ENCODE results near the gene RXFP3.
"Not testable (repeated sequence)": the region's sequence is repeated elsewhere in the genome, so short reads cannot be mapped to it uniquely, and the experiment has no call there.

RXFP3 gene

GRCh38 chr5:33903118-33903517 lies 33.1 kb upstream of the RXFP3 start:
- TF ChIP-seq CSRNP3 (CRISPR knock-in tag; IDR thresholded peaks at IDR 0.05) (no peak), ZFP3 (CRISPR knock-in tag; IDR thresholded peaks at IDR 0.05) (no peak), SNAI2 (CRISPR knock-in tag; IDR thresholded peaks at IDR 0.05) (no peak), ISL1 (CRISPR knock-in tag; IDR thresholded peaks at IDR 0.05) (no peak), BACH2 (CRISPR knock-in tag; IDR thresholded peaks at IDR 0.05; ENCODE audit: borderline replicate concordance) (no peak), ZNF565 (CRISPR knock-in tag; conservative IDR thresholded peaks at IDR 0.05; ENCODE audit: low read depth) (no peak), RARB (CRISPR knock-in tag; IDR thresholded peaks at IDR 0.05) (no peak), TSHZ2 (CRISPR knock-in tag; IDR thresholded peaks at IDR 0.05) (no peak), ESRRG (CRISPR knock-in tag; IDR thresholded peaks at IDR 0.05) (no peak), CREB5 (CRISPR knock-in tag; IDR thresholded peaks at IDR 0.05; ENCODE audit: low read depth) (no peak), POU6F1 (CRISPR knock-in tag; IDR thresholded peaks at IDR 0.05; ENCODE audit: borderline replicate concordance, low read depth) (no peak), PATZ1 (CRISPR knock-in tag; IDR thresholded peaks at IDR 0.05; ENCODE audit: borderline replicate concordance) (no peak), PPARA (CRISPR knock-in tag; IDR thresholded peaks at IDR 0.05; ENCODE audit: borderline replicate concordance) (no peak), TCF4 (CRISPR knock-in tag; IDR thresholded peaks at IDR 0.05; ENCODE audit: borderline replicate concordance) (no peak), ZNF8 (CRISPR knock-in tag; IDR thresholded peaks at IDR 0.05) (no peak), CSDC2 (CRISPR knock-in tag; IDR thresholded peaks at IDR 0.05) (no peak), ZFP30 (CRISPR knock-in tag; IDR thresholded peaks at IDR 0.05) (no peak), ZNF70 (CRISPR knock-in tag; IDR thresholded peaks at IDR 0.05) (no peak), GLIS3 (CRISPR knock-in tag; IDR thresholded peaks at IDR 0.05) (no peak), ARNTL (CRISPR knock-in tag; IDR thresholded peaks at IDR 0.05; ENCODE audit: borderline replicate concordance, low read depth) (no peak)

GRCh38 chr5:33905381-33905780 lies 30.8 kb upstream of the RXFP3 start:
- no peak for TF ChIP-seq TSHZ2 (CRISPR knock-in tag; IDR thresholded peaks at IDR 0.05)
- no peak for ATAC-seq

More at GRCh38 chr5:33903118-33903517, 33.1 kb upstream of the RXFP3 start:
- ATAC-seq = no peak

- not testable (repeated sequence) for ATAC-seq
These were observed 29.9 kb upstream of the RXFP3 start for GRCh38 chr5:33906248-33906647.

- ATAC-seq = not testable (repeated sequence)
These were observed 21.3 kb upstream of the RXFP3 start for GRCh38 chr5:33914844-33915243.

Data from SK-N-SH treated with all-trans-retinoic acid at 6 μM for 48 hours (cell line).